ENCODE results near the gene ATP10B. TPM values are rescaled to one million over a fixed set of nuclear protein-coding genes. Genes with fewer than 3 reads are reported as not detected.

ATP10B gene
- total and polyA plus RNA-seq, 2 experiments from 2014 or later: not detected

DNA sequence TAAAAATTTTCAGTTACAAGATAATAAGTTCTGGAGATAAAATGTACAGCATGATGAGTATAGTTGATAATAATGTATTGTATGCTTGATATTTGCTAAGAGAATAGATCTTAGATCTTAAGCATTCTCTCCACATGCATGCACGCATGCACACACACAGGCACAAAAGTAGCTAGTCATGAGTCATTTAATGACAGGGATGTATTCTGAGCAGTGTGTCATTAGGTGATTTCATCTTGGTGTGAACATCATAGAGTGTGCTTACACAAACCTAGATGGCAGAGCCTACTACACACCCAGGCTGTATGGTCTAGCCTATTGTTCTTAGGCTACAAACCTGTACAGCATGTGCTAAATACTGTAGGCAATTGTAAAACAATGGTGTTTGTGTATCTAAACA is 306.2 kb downstream of the ATP10B start:
- no peaks in the 10 kb centered on the region for H3K79me2 ChIP-seq (ENCODE audit: insufficient read depth)
- H3K4me1 ChIP-seq (ENCODE audit: insufficient read depth): peaks cover 8% of the 10 kb centered on the region; the same call in 1 of the 2 replicates
- H2AFZ ChIP-seq: no peak overlapping the region
- H3K9me3 ChIP-seq (ENCODE audit: low read depth): no peaks in the 10 kb centered on the region
- H3K4me3 ChIP-seq: no peak overlapping the region
- no peaks in the 10 kb centered on the region; the same call in 1 of the 2 replicates for H3F3A ChIP-seq (ENCODE audit: insufficient read depth)
- H3K27me3 ChIP-seq (replicated peaks; ENCODE audit: insufficient read depth): no peaks in the 10 kb centered on the region
- 76 to 83% methylated on average over 1 of the region's 1 CpG for WGBS, 2 experiments (ENCODE audit: low coverage in 1 of 2, low lambda C conversion rate in 2 of 2, missing lambda C conversion rate in 2 of 2)
- H3K27ac ChIP-seq: no peak overlapping the region
- no peaks in the 10 kb centered on the region for H3K36me3 ChIP-seq (ENCODE audit: low read depth)
- TF ChIP-seq EZH2 (IDR thresholded peaks at IDR 0.05; ENCODE audit: insufficient read depth, poor library complexity, severe bottlenecking) (no peak), EZH2phosphoT487 (IDR thresholded peaks at IDR 0.05; ENCODE audit: insufficient read depth, low read depth) (no peak)
- no peak overlapping the region for H3K9ac ChIP-seq
- no peak for DNase-seq
- no peaks in the 10 kb centered on the region for H3K9me2 ChIP-seq (ENCODE audit: insufficient read depth)
- in situ Hi-C loops (cut with MboI): no loop called here
- no peaks in the 10 kb centered on the region for H4K20me1 ChIP-seq (ENCODE audit: insufficient read depth)
- H3K4me2 ChIP-seq (ENCODE audit: unreplicated experiment): no peak overlapping the region

DNA sequence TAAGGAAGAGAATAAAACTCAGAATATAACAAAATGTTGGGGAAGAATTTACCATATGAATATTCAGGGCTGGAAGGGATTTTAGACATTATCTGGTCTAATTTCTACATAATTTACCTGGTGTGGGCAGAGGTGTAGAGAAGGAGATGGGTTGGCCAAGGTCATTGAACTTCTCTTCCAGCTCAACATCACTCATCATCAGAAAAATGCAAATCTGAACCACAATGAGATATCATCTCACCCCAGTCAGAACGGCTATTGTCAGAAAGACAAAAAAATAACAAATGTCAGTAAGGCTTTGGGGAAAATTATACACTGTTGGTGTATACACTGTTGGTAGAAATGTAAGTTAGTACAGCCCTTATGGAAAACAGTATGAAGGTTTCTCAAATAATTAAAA is 308.6 kb downstream of the ATP10B start:
- Histone ChIP-seq H3K9me2 (ENCODE audit: insufficient read depth) (no peaks in the 10 kb centered on the region), H2AFZ (no peak overlapping the region), H3K27me3 (replicated peaks; ENCODE audit: insufficient read depth) (no peaks in the 10 kb centered on the region), H3F3A (ENCODE audit: insufficient read depth) (no peaks in the 10 kb centered on the region; the same call in 1 of the 2 replicates), H3K4me2 (ENCODE audit: unreplicated experiment) (no peak overlapping the region), H3K4me3 (no peak overlapping the region), H3K9me3 (ENCODE audit: low read depth) (no peaks in the 10 kb centered on the region), H3K27ac (no peak overlapping the region), H3K36me3 (ENCODE audit: low read depth) (no peaks in the 10 kb centered on the region), H4K20me1 (ENCODE audit: insufficient read depth) (no peaks in the 10 kb centered on the region), H3K79me2 (ENCODE audit: insufficient read depth) (no peaks in the 10 kb centered on the region), H3K4me1 (ENCODE audit: insufficient read depth) (no peaks in the 10 kb centered on the region), H3K9ac (no peak overlapping the region)
- in situ Hi-C loops (cut with MboI): no loop called here
- TF ChIP-seq EZH2phosphoT487 (IDR thresholded peaks at IDR 0.05; ENCODE audit: insufficient read depth, low read depth) (no peak), EZH2 (IDR thresholded peaks at IDR 0.05; ENCODE audit: insufficient read depth, poor library complexity, severe bottlenecking) (no peak)
- 8 to 14% methylated on average over 1 of the region's 1 CpG for WGBS, 2 experiments (ENCODE audit: low coverage in 1 of 2, low lambda C conversion rate in 2 of 2, missing lambda C conversion rate in 2 of 2)
- DNase-seq: no peak

DNA sequence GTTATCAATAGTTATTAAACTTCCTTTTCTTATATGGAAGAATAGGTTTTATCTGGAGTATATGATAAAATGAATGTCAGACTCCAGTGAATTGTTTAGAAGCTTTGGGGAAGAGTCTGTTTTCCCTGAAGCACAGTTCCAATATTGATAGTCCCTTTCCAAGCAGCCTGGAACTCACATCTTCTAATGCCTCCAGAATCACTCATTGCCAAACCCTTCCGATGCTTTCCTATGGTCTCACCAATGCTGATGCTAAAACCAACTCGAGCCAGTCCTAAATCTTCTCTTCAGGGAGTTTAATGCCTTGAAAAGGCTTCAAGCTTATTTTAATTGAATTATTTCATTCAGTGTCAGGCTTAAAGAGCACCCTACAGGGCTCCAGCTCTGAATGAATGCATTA is 309.2 kb downstream of the ATP10B start:
- no peaks in the 10 kb centered on the region for H3K36me3 ChIP-seq (ENCODE audit: low read depth)
- no peak overlapping the region for H2AFZ ChIP-seq
- no peaks in the 10 kb centered on the region for H3K9me3 ChIP-seq (ENCODE audit: low read depth)
- WGBS, 2 experiments (ENCODE audit: low coverage in 1 of 2, low lambda C conversion rate in 2 of 2, missing lambda C conversion rate in 2 of 2): 62 to 69% methylated on average over 2 of the region's 2 CpGs
- no peak overlapping the region for H3K9ac ChIP-seq
- H3K4me3 ChIP-seq: no peak overlapping the region
- H3K27ac ChIP-seq: no peak overlapping the region
- H3K79me2 ChIP-seq (ENCODE audit: insufficient read depth): no peaks in the 10 kb centered on the region
- no peaks in the 10 kb centered on the region for H4K20me1 ChIP-seq (ENCODE audit: insufficient read depth)
- no peaks in the 10 kb centered on the region for H3K9me2 ChIP-seq (ENCODE audit: insufficient read depth)
- no peak for TF ChIP-seq EZH2 (IDR thresholded peaks at IDR 0.05; ENCODE audit: insufficient read depth, poor library complexity, severe bottlenecking)
- no peak overlapping the region for H3K4me2 ChIP-seq (ENCODE audit: unreplicated experiment)
- no peak for DNase-seq
- no peaks in the 10 kb centered on the region for H3K4me1 ChIP-seq (ENCODE audit: insufficient read depth)
- H3F3A ChIP-seq (ENCODE audit: insufficient read depth): no peaks in the 10 kb centered on the region
- no peaks in the 10 kb centered on the region for H3K27me3 ChIP-seq (replicated peaks; ENCODE audit: insufficient read depth)
- in situ Hi-C loops (cut with MboI): no loop called here

DNA sequence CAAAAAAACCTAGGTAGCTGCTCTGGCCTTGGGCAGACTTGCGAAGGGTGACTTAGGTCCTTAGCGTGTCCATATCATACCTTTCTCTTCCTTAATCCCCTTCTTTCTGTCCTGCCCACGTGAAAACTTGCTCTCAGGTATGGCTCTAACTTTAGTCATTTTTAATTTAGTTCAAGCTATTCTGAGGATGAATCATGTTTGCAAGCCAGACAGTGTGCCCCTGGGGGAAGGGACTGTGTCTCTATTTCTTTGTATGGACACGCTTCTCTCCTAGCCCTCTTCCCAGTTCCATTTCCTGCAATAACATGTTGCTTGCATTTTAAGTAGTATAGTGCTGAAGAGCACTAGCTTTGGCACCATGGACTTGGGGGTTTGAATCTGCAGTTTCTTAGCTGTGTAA is 309.7 kb downstream of the ATP10B start:
- H4K20me1 ChIP-seq (ENCODE audit: insufficient read depth): no peaks in the 10 kb centered on the region
- no peaks in the 10 kb centered on the region for H3K27me3 ChIP-seq (replicated peaks; ENCODE audit: insufficient read depth)
- H3K27ac ChIP-seq: no peak overlapping the region
- no peaks in the 10 kb centered on the region for H3K36me3 ChIP-seq (ENCODE audit: low read depth)
- H3K4me1 ChIP-seq (ENCODE audit: insufficient read depth): no peaks in the 10 kb centered on the region
- H3F3A ChIP-seq (ENCODE audit: insufficient read depth): no peaks in the 10 kb centered on the region
- in situ Hi-C loops (cut with MboI): no loop called here
- H2AFZ ChIP-seq: no peak overlapping the region
- H3K9me3 ChIP-seq (ENCODE audit: low read depth): no peaks in the 10 kb centered on the region
- no peak overlapping the region for H3K4me3 ChIP-seq
- TF ChIP-seq EZH2phosphoT487 (IDR thresholded peaks at IDR 0.05; ENCODE audit: insufficient read depth, low read depth): no peak
- TF ChIP-seq EZH2 (IDR thresholded peaks at IDR 0.05; ENCODE audit: insufficient read depth, poor library complexity, severe bottlenecking): no peak
- WGBS, 2 experiments (ENCODE audit: low coverage in 1 of 2, low lambda C conversion rate in 2 of 2, missing lambda C conversion rate in 2 of 2): 76 to 77% methylated on average over 4 of the region's 4 CpGs
- H3K9ac ChIP-seq: no peak overlapping the region
- no peaks in the 10 kb centered on the region for H3K9me2 ChIP-seq (ENCODE audit: insufficient read depth)
- H3K79me2 ChIP-seq (ENCODE audit: insufficient read depth): no peaks in the 10 kb centered on the region
- no peak for DNase-seq
- H3K4me2 ChIP-seq (ENCODE audit: unreplicated experiment): no peak overlapping the region

DNA sequence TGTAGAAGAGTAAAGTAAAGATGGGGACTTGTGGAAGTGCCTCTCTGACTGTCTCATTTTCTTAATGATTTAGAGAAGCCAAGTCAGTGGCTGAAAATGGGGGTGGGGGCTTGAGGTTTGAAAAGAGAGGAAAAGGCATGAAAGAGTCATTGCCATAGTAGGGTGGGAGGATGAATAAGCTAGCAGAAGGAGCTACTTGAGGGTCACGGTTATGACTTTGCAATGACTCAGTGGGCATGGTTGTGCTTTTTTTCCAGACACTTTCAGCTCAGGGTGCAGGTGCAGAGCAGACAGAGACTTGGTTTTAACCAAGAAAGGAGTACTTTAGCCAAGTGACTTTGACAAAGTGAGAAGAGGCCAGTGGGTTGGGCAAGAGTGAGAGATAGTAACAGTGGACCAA is 312.6 kb downstream of the ATP10B start:
- H3K9me2 ChIP-seq (ENCODE audit: insufficient read depth): no peaks in the 10 kb centered on the region
- in situ Hi-C loops (cut with MboI): no loop called here
- TF ChIP-seq EZH2phosphoT487 (IDR thresholded peaks at IDR 0.05; ENCODE audit: insufficient read depth, low read depth): no peak
- no peak for TF ChIP-seq EZH2 (IDR thresholded peaks at IDR 0.05; ENCODE audit: insufficient read depth, poor library complexity, severe bottlenecking)
- H3K36me3 ChIP-seq (ENCODE audit: low read depth): no peaks in the 10 kb centered on the region
- WGBS, 2 experiments (ENCODE audit: low coverage in 1 of 2, low lambda C conversion rate in 2 of 2, missing lambda C conversion rate in 2 of 2): 6 to 12% methylated on average over 1 of the region's 1 CpG
- H3K9ac ChIP-seq: no peak overlapping the region
- no peaks in the 10 kb centered on the region; the same call in 1 of the 2 replicates for H3K27me3 ChIP-seq (replicated peaks; ENCODE audit: insufficient read depth)
- no peaks in the 10 kb centered on the region for H3K4me1 ChIP-seq (ENCODE audit: insufficient read depth)
- no peaks in the 10 kb centered on the region for H3K9me3 ChIP-seq (ENCODE audit: low read depth)
- no peaks in the 10 kb centered on the region for H3K79me2 ChIP-seq (ENCODE audit: insufficient read depth)
- no peaks in the 10 kb centered on the region for H4K20me1 ChIP-seq (ENCODE audit: insufficient read depth)
- H3K27ac ChIP-seq: no peak overlapping the region
- peak; percentile 12 for DNase-seq
- no peak overlapping the region for H3K4me2 ChIP-seq (ENCODE audit: unreplicated experiment)
- H2AFZ ChIP-seq: no peak overlapping the region
- H3K4me3 ChIP-seq: no peak overlapping the region
- no peaks in the 10 kb centered on the region for H3F3A ChIP-seq (ENCODE audit: insufficient read depth)

Measured in GM23248 (cell line).